Measurements from ENCODE around the gene RALGPS2.

GRCh38 chr1:178716111-178716510, 8.9 kb upstream of the RALGPS2 start:
- TF ChIP-seq TEAD4 (CRISPR knock-in tag; IDR thresholded peaks at IDR 0.05): no peak
- TF ChIP-seq, protein P1, sequence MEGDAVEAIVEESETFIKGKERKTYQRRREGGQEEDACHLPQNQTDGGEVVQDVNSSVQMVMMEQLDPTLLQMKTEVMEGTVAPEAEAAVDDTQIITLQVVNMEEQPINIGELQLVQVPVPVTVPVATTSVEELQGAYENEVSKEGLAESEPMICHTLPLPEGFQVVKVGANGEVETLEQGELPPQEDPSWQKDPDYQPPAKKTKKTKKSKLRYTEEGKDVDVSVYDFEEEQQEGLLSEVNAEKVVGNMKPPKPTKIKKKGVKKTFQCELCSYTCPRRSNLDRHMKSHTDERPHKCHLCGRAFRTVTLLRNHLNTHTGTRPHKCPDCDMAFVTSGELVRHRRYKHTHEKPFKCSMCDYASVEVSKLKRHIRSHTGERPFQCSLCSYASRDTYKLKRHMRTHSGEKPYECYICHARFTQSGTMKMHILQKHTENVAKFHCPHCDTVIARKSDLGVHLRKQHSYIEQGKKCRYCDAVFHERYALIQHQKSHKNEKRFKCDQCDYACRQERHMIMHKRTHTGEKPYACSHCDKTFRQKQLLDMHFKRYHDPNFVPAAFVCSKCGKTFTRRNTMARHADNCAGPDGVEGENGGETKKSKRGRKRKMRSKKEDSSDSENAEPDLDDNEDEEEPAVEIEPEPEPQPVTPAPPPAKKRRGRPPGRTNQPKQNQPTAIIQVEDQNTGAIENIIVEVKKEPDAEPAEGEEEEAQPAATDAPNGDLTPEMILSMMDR (IDR thresholded peaks at IDR 0.05): no peak
- TF ChIP-seq, protein P2, sequence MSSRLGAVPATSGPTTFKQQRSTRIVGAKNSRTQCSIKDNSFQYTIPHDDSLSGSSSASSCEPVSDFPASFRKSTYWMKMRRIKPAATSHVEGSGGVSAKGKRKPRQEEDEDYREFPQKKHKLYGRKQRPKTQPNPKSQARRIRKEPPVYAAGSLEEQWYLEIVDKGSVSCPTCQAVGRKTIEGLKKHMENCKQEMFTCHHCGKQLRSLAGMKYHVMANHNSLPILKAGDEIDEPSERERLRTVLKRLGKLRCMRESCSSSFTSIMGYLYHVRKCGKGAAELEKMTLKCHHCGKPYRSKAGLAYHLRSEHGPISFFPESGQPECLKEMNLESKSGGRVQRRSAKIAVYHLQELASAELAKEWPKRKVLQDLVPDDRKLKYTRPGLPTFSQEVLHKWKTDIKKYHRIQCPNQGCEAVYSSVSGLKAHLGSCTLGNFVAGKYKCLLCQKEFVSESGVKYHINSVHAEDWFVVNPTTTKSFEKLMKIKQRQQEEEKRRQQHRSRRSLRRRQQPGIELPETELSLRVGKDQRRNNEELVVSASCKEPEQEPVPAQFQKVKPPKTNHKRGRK (CRISPR knock-in tag; IDR thresholded peaks at IDR 0.05; ENCODE audit: borderline replicate concordance): no peak
- TF ChIP-seq RELA (CRISPR knock-in tag; IDR thresholded peaks at IDR 0.05; ENCODE audit: borderline replicate concordance): no peak
- TF ChIP-seq, protein P3, sequence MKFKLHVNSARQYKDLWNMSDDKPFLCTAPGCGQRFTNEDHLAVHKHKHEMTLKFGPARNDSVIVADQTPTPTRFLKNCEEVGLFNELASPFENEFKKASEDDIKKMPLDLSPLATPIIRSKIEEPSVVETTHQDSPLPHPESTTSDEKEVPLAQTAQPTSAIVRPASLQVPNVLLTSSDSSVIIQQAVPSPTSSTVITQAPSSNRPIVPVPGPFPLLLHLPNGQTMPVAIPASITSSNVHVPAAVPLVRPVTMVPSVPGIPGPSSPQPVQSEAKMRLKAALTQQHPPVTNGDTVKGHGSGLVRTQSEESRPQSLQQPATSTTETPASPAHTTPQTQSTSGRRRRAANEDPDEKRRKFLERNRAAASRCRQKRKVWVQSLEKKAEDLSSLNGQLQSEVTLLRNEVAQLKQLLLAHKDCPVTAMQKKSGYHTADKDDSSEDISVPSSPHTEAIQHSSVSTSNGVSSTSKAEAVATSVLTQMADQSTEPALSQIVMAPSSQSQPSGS (CRISPR knock-in tag; IDR thresholded peaks at IDR 0.05; ENCODE audit: borderline replicate concordance, low read depth): no peak
- TF ChIP-seq ELF4 (CRISPR knock-in tag; IDR thresholded peaks at IDR 0.05; ENCODE audit: low read depth): no peak
- no peak for TF ChIP-seq FOXP4 (CRISPR knock-in tag; IDR thresholded peaks at IDR 0.05)
- no peak for TF ChIP-seq KAT7 (CRISPR knock-in tag; IDR thresholded peaks at IDR 0.05; ENCODE audit: borderline replicate concordance)
- TF ChIP-seq GABPB1 (CRISPR knock-in tag; IDR thresholded peaks at IDR 0.05): no peak
- TF ChIP-seq ZNF317 (CRISPR knock-in tag; IDR thresholded peaks at IDR 0.05; ENCODE audit: borderline replicate concordance, low read depth): no peak
- no peak for TF ChIP-seq CREM (CRISPR knock-in tag; IDR thresholded peaks at IDR 0.05)
- TF ChIP-seq, protein P4, sequence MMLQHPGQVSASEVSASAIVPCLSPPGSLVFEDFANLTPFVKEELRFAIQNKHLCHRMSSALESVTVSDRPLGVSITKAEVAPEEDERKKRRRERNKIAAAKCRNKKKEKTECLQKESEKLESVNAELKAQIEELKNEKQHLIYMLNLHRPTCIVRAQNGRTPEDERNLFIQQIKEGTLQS (CRISPR knock-in tag; conservative IDR thresholded peaks at IDR 0.05): no peak
- TF ChIP-seq ERG (CRISPR knock-in tag; IDR thresholded peaks at IDR 0.05): no peak
- TF ChIP-seq ZNF121 (CRISPR knock-in tag; IDR thresholded peaks at IDR 0.05): no peak

Measured in WTC11 (cell line).